Uterus (tissue), 4 donors: Measurements from ENCODE around the gene YTHDC2. TPM values are rescaled to one million over a fixed set of nuclear protein-coding genes. Genes with fewer than 3 reads are reported as not detected.

ENCODE experiments used
- DNase-seq, 2 donors: peaks; one replicate each; pipeline ENCODE4 v3.0.0-alpha.2; 2019 to 2020
- H3K27ac ChIP-seq, 2 donors: fragments of 200-600 bp; sonication (generic); 1 replicate in 1 of 2; 2 replicates in 1 of 2; pipeline ENCODE4 v1.5.1; 2016 to 2018
- H3K27me3 ChIP-seq, 2 donors: fragments of 200-600 bp; sonication (generic); one replicate each; pipeline ENCODE4 v1.5.1; 2018 to 2019; ENCODE audit warnings: control low read depth in 1 of 2
- H3K36me3 ChIP-seq, 2 donors: fragments of 200-600 bp; sonication (generic); one replicate each; pipeline ENCODE4 v1.5.1; 2019; ENCODE audit warnings: control low read depth in 1 of 2
- H3K4me1 ChIP-seq, 2 donors: fragments of 200-600 bp; sonication (generic); one replicate each; pipeline ENCODE4 v1.5.1; 2018 to 2019; ENCODE audit warnings: control low read depth in 1 of 2
- H3K4me3 ChIP-seq, 2 donors: fragments of 200-600 bp; sonication (generic); 1 replicate in 1 of 2; 2 replicates in 1 of 2; pipeline ENCODE4 v1.5.1; 2018 to 2019; ENCODE audit warnings: mild to moderate bottlenecking in 1 of 2
- H3K9me3 ChIP-seq, 2 donors: fragments of 200-600 bp; sonication (generic); one replicate each; pipeline ENCODE4 v1.5.1; 2019; ENCODE audit warnings: control low read depth in 1 of 2
- POLR2A ChIP-seq, 2 donors: fragments of 450-650 bp; IDR thresholded peaks; one replicate each; pipeline ENCODE4 v1.6.1; 2016; ENCODE audit warnings: antibody characterized with exemption in 2 of 2, mild to moderate bottlenecking in 1 of 2, moderate library complexity in 1 of 2
- intact Hi-C: fragments of 100-400 bp; cut with DNase I; formaldehyde crosslinking; loops from one replicate; pipeline ENCODE4 v1.15.1; 2023; ENCODE audit warnings: low total_unique reads
- total RNA-seq, 4 donors: library from RNA; depleted of rRNA in 3 of 4; stranded (reverse); fragments of >200 nt in 3 of 4; gene quantifications; one replicate each; pipeline versions ENCODE4 v1.1.0 to v1.2.4, GENCODE V29; 2014 to 2023
- TF ChIP-seq, protein P1 (sequence below), 4 experiments: fragments of 200-600 bp in 2 of 4; fragments of 450-650 bp in 2 of 4; sonication (generic) in 2 of 4; IDR thresholded peaks; one replicate each; pipeline ENCODE4 v1.5.1; 2016 to 2019; ENCODE audit warnings: antibody characterized with exemption in 4 of 4, mild to moderate bottlenecking in 2 of 4, moderate library complexity in 1 of 4
- donor health status: DM: yes; HTN: yes; CAD: no.

Gene YTHDC2
- total RNA-seq, 4 donors from 2014 or later, result 22.3 to 66.1 (median 31.8) TPM

- intact Hi-C loops, result no loop called here
- Histone ChIP-seq H3K27ac (no peak overlapping the region), H3K36me3 (no peaks in the 10 kb centered on the region), H3K4me1 (no peaks in the 10 kb centered on the region), H3K27me3 (no peaks in the 10 kb centered on the region), H3K9me3 (no peaks in the 10 kb centered on the region), H3K4me3 (no peak overlapping the region)
- DNase-seq, result no peak
- TF ChIP-seq, protein P1, sequence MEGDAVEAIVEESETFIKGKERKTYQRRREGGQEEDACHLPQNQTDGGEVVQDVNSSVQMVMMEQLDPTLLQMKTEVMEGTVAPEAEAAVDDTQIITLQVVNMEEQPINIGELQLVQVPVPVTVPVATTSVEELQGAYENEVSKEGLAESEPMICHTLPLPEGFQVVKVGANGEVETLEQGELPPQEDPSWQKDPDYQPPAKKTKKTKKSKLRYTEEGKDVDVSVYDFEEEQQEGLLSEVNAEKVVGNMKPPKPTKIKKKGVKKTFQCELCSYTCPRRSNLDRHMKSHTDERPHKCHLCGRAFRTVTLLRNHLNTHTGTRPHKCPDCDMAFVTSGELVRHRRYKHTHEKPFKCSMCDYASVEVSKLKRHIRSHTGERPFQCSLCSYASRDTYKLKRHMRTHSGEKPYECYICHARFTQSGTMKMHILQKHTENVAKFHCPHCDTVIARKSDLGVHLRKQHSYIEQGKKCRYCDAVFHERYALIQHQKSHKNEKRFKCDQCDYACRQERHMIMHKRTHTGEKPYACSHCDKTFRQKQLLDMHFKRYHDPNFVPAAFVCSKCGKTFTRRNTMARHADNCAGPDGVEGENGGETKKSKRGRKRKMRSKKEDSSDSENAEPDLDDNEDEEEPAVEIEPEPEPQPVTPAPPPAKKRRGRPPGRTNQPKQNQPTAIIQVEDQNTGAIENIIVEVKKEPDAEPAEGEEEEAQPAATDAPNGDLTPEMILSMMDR (IDR thresholded peaks at IDR 0.05), result no peak
- TF ChIP-seq POLR2A (IDR thresholded peaks at IDR 0.05), result no peak
These were observed 55.9 kb downstream of the YTHDC2 start for GRCh38 chr5:113569396-113569795.

DNA sequence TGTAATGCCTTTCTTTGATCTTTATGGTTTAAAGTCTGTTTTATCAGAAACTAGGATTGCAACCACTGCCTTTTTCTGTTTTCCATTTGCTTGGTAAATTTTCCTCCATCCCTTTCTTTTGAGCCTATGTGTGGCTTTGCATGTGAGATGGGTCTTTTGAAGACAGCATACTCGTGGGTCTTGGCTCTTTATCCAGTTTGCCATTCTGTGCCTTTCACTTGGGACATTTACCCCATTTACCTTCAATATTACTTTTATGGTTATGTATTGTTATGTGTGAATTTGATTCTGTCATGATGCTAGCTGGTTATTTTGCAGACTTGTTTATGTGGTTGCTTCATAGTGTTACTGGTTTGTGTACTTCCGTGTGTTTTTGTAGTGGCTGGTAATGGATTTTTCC lies 59.2 kb downstream of the YTHDC2 start:
- Histone ChIP-seq H3K36me3 (no peaks in the 10 kb centered on the region), H3K4me1 (no peaks in the 10 kb centered on the region), H3K27me3 (no peaks in the 10 kb centered on the region), H3K27ac (no peak overlapping the region), H3K9me3 (no peaks in the 10 kb centered on the region), H3K4me3 (no peak overlapping the region)
- no peak for DNase-seq
- TF ChIP-seq POLR2A (IDR thresholded peaks at IDR 0.05), result no peak
- TF ChIP-seq, protein P1 (IDR thresholded peaks at IDR 0.05), result no peak
- intact Hi-C loops, result no loop called here

DNA sequence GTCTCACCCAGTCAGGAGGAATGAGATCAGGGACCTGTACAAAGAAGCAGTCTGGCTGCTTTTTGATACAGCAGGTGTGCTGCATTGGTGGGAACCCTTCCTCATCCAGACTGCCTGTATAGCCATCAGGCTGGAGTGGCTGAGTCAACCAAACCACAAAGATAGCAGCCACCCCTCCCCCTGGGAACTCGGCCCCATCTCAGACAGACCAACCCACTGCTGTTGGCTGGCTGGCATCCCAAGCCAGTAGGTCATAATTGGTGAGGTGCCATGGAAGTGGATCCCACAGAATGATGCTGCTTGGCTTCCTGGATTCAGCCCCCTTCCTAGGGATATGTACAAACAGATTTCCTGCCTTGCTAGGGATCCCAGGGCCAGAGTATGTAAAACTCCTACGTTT lies 60.9 kb downstream of the YTHDC2 start:
- Histone ChIP-seq H3K36me3 (no peaks in the 10 kb centered on the region), H3K27ac (no peak overlapping the region), H3K4me1 (no peaks in the 10 kb centered on the region), H3K27me3 (no peaks in the 10 kb centered on the region), H3K9me3 (no peaks in the 10 kb centered on the region), H3K4me3 (no peak overlapping the region)
- no peak for DNase-seq
- intact Hi-C loops, result no loop called here
- TF ChIP-seq, protein P1 (IDR thresholded peaks at IDR 0.05), result no peak
- TF ChIP-seq POLR2A (IDR thresholded peaks at IDR 0.05), result no peak

DNA sequence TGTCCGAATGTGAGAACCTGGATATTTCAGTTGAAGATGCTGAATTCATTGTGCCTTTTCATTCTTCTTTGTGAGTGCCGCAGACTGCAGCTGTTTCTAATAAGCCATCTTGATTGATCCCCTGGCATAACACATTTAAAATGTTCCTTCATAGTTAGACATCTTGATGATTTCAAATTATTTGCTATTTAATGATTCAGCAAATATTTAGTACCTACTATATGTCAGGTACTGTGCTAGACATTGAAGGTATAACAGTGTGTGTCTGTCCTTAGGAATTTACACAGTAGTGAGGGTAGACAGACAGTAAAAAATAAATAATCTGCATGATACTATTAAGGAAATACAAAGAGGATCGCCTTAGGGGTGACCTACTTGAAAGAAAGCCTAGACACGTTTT lies 61.6 kb downstream of the YTHDC2 start:
- Histone ChIP-seq H3K4me3 (no peak overlapping the region), H3K9me3 (no peaks in the 10 kb centered on the region), H3K27ac (no peak overlapping the region), H3K36me3 (no peaks in the 10 kb centered on the region), H3K27me3 (no peaks in the 10 kb centered on the region), H3K4me1 (no peaks in the 10 kb centered on the region)
- TF ChIP-seq POLR2A (IDR thresholded peaks at IDR 0.05), result no peak
- TF ChIP-seq, protein P1 (IDR thresholded peaks at IDR 0.05), result no peak
- no peak for DNase-seq
- intact Hi-C loops, result no loop called here

GRCh38 chr5:113578091-113578490 lies 64.6 kb downstream of the YTHDC2 start:
- Histone ChIP-seq H3K9me3 (no peaks in the 10 kb centered on the region), H3K27me3 (no peaks in the 10 kb centered on the region), H3K36me3 (no peaks in the 10 kb centered on the region), H3K27ac (no peak overlapping the region), H3K4me1 (no peaks in the 10 kb centered on the region), H3K4me3 (no peak overlapping the region)
- intact Hi-C loops, result no loop called here
- TF ChIP-seq POLR2A (IDR thresholded peaks at IDR 0.05), result no peak
- TF ChIP-seq, protein P1 (IDR thresholded peaks at IDR 0.05), result no peak
- DNase-seq, result no peak
